GM18502 (cell line): Measurements from ENCODE around the gene FOXK2.

ENCODE experiments used
- ATAC-seq: cut with Tn5 transposase; IDR thresholded peaks from one replicate; pipeline ENCODE4 v1.9.1; 2021; ENCODE audit warnings: mild to moderate bottlenecking; ENCODE audit not compliant: unreplicated experiment, poor library complexity

FOXK2 gene

GRCh38 chr17:82601447-82602000 lies 82.0 kb downstream of the FOXK2 start:
- ATAC-seq, result no peak

- no peak for ATAC-seq
Observed at GRCh38 chr17:82602487-82602886, 83.0 kb downstream of the FOXK2 start.

GRCh38 chr17:82602986-82603710 lies 83.6 kb downstream of the FOXK2 start:
- ATAC-seq, result no peak

GRCh38 chr17:82603981-82604448 lies 84.5 kb downstream of the FOXK2 start:
- ATAC-seq, result no peak

- no peak for ATAC-seq
Observed at GRCh38 chr17:82604532-82604931, 85.0 kb downstream of the FOXK2 start.

- ATAC-seq, result no peak
Observed at GRCh38 chr17:82605939-82606600, 86.5 kb downstream of the FOXK2 start.

- no peak for ATAC-seq
Observed at GRCh38 chr17:82608816-82609215, 89.3 kb downstream of the FOXK2 start.

- ATAC-seq, result no peak
Observed at GRCh38 chr17:82609655-82610054, 90.1 kb downstream of the FOXK2 start.

GRCh38 chr17:82611140-82612058 lies 91.9 kb downstream of the FOXK2 start:
- ATAC-seq, result no peak

GRCh38 chr17:82613283-82614094 lies 94.0 kb downstream of the FOXK2 start:
- ATAC-seq, result no peak

GRCh38 chr17:82614095-82614631 lies 94.6 kb downstream of the FOXK2 start:
- ATAC-seq, result no peak

GRCh38 chr17:82615084-82616020 lies 95.8 kb downstream of the FOXK2 start:
- ATAC-seq, result no peak

GRCh38 chr17:82616021-82616711 lies 96.6 kb downstream of the FOXK2 start:
- no peak for ATAC-seq

GRCh38 chr17:82619211-82619610 lies 99.7 kb downstream of the FOXK2 start:
- ATAC-seq, result no peak

GRCh38 chr17:82619641-82620040 lies 100.1 kb downstream of the FOXK2 start:
- ATAC-seq, result no peak

GRCh38 chr17:82623707-82624106 lies 104.2 kb downstream of the FOXK2 start:
- no peak for ATAC-seq

GRCh38 chr17:82627405-82627804 lies 107.9 kb downstream of the FOXK2 start:
- no peak for ATAC-seq

- ATAC-seq, result no peak
Observed at GRCh38 chr17:82629748-82630147, 110.2 kb downstream of the FOXK2 start.
